MM.1S (cell line): ENCODE results near the gene TTLL5.

Experiments
- DNase-seq: peaks from one replicate; pipeline ENCODE4 v3.0.0-alpha.2; 2015
- H2AFZ ChIP-seq: fragments of 300-600 bp; sonication (generic); 2 replicates; pipeline ENCODE4 v1.6.0; 2016; ENCODE audit warnings: antibody characterized with exemption, low read length
- H3F3A ChIP-seq: fragments of 300-600 bp; sonication (generic); 2 replicates; pipeline ENCODE4 v1.6.1; 2016; ENCODE audit warnings: mild to moderate bottlenecking, antibody characterized with exemption, low read length, moderate library complexity, mixed read lengths; ENCODE audit not compliant: insufficient read depth
- H3K27ac ChIP-seq: fragments of 300-600 bp; sonication (generic); 2 replicates; pipeline ENCODE4 v1.5.1; 2016; ENCODE audit warnings: mild to moderate bottlenecking, low read length
- H3K27me3 ChIP-seq: fragments of 300-600 bp; sonication (generic); replicated peaks from 2 replicates; pipeline ENCODE4 v1.6.0; 2016; ENCODE audit warnings: low read length; ENCODE audit not compliant: insufficient read depth
- H3K36me3 ChIP-seq: fragments of 300-600 bp; sonication (generic); replicated peaks from 2 replicates; pipeline ENCODE4 v1.6.1; 2016; ENCODE audit warnings: mild to moderate bottlenecking, low read length, mixed read lengths; ENCODE audit not compliant: insufficient read depth
- H3K4me1 ChIP-seq: fragments of 300-600 bp; sonication (generic); 2 replicates; pipeline ENCODE4 v1.6.1; 2016; ENCODE audit warnings: low read length, mixed read lengths
- H3K4me2 ChIP-seq: fragments of 300-600 bp; sonication (generic); 2 replicates; pipeline ENCODE4 v1.6.0; 2016; ENCODE audit warnings: low read depth, low read length
- H3K4me3 ChIP-seq: fragments of 300-600 bp; sonication (generic); 2 replicates; pipeline ENCODE4 v1.5.1; 2016; ENCODE audit warnings: low read length, mixed read lengths
- H3K79me2 ChIP-seq: fragments of 300-600 bp; sonication (generic); 2 replicates; pipeline ENCODE4 v1.6.1; 2016; ENCODE audit warnings: mixed run types, low read length, mixed read lengths
- H3K9ac ChIP-seq: fragments of 300-600 bp; sonication (generic); 2 replicates; pipeline ENCODE4 v1.6.1; 2016; ENCODE audit warnings: low read length, mixed read lengths
- H3K9me2 ChIP-seq: fragments of 300-600 bp; sonication (generic); replicated peaks from 2 replicates; pipeline ENCODE4 v1.6.1; 2016; ENCODE audit warnings: mild to moderate bottlenecking, low read length, mixed read lengths; ENCODE audit not compliant: insufficient read depth
- H3K9me3 ChIP-seq: fragments of 300-600 bp; sonication (generic); replicated peaks from 2 replicates; pipeline ENCODE4 v1.6.1; 2016; ENCODE audit warnings: mild to moderate bottlenecking, low read length, mixed read lengths; ENCODE audit not compliant: insufficient read depth
- H4K20me1 ChIP-seq: fragments of 300-600 bp; sonication (generic); 2 replicates; pipeline ENCODE4 v1.6.1; 2016; ENCODE audit warnings: mild to moderate bottlenecking, low read length, moderate library complexity, mixed read lengths; ENCODE audit not compliant: insufficient read depth
- EZH2 ChIP-seq: fragments of 300-600 bp; sonication (generic); optimal IDR thresholded peaks from 2 replicates; pipeline ENCODE3; 2017; ENCODE audit warnings: low read depth, mild to moderate bottlenecking, antibody characterized with exemption, low read length, mixed read lengths
- EZH2phosphoT487 ChIP-seq: fragments of 300-600 bp; sonication (generic); IDR thresholded peaks from 2 replicates; pipeline ENCODE4 v1.6.1; 2018; ENCODE audit warnings: antibody characterized with exemption, low read length
- TF ChIP-seq, protein P1 (sequence below): fragments of 300-600 bp; sonication (generic); IDR thresholded peaks from 2 replicates; pipeline ENCODE4 v1.5.1; 2016; ENCODE audit warnings: antibody characterized with exemption, low read length, mixed read lengths

Gene TTLL5

DNA sequence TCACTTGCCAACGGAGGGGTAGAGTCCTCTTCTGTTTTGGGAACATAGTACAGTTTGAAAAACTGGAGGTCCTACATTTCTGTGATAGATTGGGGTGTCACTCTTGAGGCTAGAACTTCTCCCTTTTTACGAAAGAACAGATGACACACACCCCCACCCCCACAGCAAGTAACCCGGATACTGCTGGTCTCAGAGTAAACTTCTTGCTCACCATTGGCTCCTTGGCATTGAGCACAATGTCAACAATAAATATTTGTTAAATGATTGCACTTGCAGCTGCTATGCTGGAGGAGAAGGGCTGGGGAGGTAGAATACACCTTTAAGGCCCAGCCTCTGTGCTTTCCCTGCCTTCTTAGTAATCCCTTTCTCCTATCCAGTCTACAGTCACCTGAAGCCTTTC, 170.9 kb downstream of the TTLL5 start:
- no peaks in the 10 kb centered on the region for H4K20me1 ChIP-seq
- H3F3A ChIP-seq: no peaks in the 10 kb centered on the region
- H3K9me3 ChIP-seq: no peaks in the 10 kb centered on the region
- H2AFZ ChIP-seq: no peak overlapping the region
- H3K9ac ChIP-seq: no peak overlapping the region
- TF ChIP-seq, protein P1, sequence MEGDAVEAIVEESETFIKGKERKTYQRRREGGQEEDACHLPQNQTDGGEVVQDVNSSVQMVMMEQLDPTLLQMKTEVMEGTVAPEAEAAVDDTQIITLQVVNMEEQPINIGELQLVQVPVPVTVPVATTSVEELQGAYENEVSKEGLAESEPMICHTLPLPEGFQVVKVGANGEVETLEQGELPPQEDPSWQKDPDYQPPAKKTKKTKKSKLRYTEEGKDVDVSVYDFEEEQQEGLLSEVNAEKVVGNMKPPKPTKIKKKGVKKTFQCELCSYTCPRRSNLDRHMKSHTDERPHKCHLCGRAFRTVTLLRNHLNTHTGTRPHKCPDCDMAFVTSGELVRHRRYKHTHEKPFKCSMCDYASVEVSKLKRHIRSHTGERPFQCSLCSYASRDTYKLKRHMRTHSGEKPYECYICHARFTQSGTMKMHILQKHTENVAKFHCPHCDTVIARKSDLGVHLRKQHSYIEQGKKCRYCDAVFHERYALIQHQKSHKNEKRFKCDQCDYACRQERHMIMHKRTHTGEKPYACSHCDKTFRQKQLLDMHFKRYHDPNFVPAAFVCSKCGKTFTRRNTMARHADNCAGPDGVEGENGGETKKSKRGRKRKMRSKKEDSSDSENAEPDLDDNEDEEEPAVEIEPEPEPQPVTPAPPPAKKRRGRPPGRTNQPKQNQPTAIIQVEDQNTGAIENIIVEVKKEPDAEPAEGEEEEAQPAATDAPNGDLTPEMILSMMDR: no peak
- TF ChIP-seq EZH2phosphoT487: no peak
- no peak for TF ChIP-seq EZH2
- no peaks in the 10 kb centered on the region for H3K27me3 ChIP-seq
- no peak overlapping the region for H3K4me2 ChIP-seq
- no peaks in the 10 kb centered on the region for H3K79me2 ChIP-seq
- no peaks in the 10 kb centered on the region for H3K4me1 ChIP-seq
- no peaks in the 10 kb centered on the region for H3K36me3 ChIP-seq
- no peak for DNase-seq
- no peaks in the 10 kb centered on the region for H3K9me2 ChIP-seq
- no peak overlapping the region for H3K27ac ChIP-seq
- no peak overlapping the region for H3K4me3 ChIP-seq

DNA sequence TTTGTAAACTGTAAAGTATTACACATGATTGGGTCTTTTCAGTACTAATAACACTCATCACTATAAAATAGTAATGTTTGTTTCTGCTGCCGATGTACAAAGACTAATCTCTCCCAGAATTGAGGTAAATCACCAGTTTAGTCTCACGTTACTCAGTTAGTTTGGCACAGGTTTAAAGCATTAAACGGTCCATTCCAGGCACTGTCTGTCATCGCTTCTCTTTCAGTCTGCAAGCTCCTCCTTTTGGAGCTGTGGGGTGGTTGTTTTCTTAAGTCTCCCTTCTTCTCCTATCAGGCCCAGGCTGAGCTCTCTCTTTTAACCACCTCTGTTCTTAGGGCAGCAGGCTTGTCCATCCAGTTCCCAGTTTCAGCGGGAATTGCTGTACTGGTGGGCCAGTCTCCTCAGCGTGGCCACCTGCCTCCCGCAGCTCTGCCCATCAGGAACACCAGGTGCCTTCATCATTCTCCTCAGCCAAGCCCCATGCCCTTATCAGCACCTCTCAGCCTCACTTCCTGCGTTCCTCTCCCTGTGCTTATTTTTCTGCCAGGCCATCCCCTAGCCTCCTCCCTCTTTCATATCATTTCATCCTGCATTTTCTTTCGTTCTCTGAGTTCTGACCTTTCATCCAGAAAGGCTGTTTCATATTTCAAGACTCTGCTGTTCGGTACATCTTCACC, 171.7 kb downstream of the TTLL5 start:
- no peak overlapping the region for H2AFZ ChIP-seq
- H3F3A ChIP-seq: no peaks in the 10 kb centered on the region
- DNase-seq: no peak
- H3K27me3 ChIP-seq: no peaks in the 10 kb centered on the region
- no peak overlapping the region for H3K27ac ChIP-seq
- H3K36me3 ChIP-seq: no peaks in the 10 kb centered on the region
- no peaks in the 10 kb centered on the region for H3K9me2 ChIP-seq
- TF ChIP-seq EZH2: no peak
- TF ChIP-seq EZH2phosphoT487: no peak
- TF ChIP-seq, protein P1: no peak
- H3K79me2 ChIP-seq: no peaks in the 10 kb centered on the region
- no peaks in the 10 kb centered on the region for H3K4me1 ChIP-seq
- H3K4me3 ChIP-seq: no peak overlapping the region
- H3K9me3 ChIP-seq: no peaks in the 10 kb centered on the region
- no peaks in the 10 kb centered on the region for H4K20me1 ChIP-seq
- H3K4me2 ChIP-seq: no peak overlapping the region
- H3K9ac ChIP-seq: no peak overlapping the region

DNA sequence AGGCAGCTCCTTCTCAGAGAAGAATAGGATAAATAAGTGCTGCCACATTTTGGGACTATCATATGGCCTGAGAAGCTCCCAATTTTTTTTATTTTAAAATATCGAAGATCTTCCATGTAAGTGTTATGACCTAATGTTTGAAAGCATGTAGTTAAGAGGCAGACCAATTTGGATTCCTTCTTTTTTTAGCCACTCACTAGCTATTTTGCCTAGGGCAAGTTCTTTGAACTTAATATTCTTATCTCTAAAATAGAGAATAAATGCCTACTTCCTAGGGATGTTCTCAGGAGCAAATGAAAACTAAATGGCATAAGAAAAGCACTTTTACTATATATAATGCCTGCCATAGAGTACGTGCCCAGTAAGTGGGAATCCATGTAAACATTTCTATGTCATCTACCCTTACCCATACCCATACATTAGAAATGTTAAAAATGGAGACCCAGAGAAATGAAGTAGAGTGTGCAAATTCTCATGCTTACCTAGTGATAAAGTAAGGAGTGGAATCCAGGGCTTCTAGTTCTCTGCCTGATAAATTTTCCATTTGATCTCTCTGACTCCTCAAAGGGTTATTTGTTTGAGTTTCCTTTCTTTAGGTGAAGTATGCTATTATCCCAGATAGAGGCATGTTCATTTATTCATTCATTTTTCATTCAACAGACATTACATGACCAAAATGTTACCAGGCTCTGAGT, 172.4 kb downstream of the TTLL5 start:
- H3K4me1 ChIP-seq: no peaks in the 10 kb centered on the region
- H3F3A ChIP-seq: no peaks in the 10 kb centered on the region
- no peaks in the 10 kb centered on the region for H4K20me1 ChIP-seq
- no peak overlapping the region for H3K9ac ChIP-seq
- no peak for DNase-seq
- H3K4me2 ChIP-seq: no peak overlapping the region
- TF ChIP-seq EZH2: no peak
- TF ChIP-seq, protein P1: no peak
- TF ChIP-seq EZH2phosphoT487: no peak
- H3K9me2 ChIP-seq: no peaks in the 10 kb centered on the region
- H3K79me2 ChIP-seq: no peaks in the 10 kb centered on the region
- H3K36me3 ChIP-seq: no peaks in the 10 kb centered on the region
- no peak overlapping the region for H2AFZ ChIP-seq
- H3K27me3 ChIP-seq: no peaks in the 10 kb centered on the region
- H3K27ac ChIP-seq: no peak overlapping the region
- no peak overlapping the region for H3K4me3 ChIP-seq
- no peaks in the 10 kb centered on the region for H3K9me3 ChIP-seq
